Gastrocnemius medialis (tissue), 4 donors: ENCODE data around the gene FMN2.

ENCODE experiments used
- CTCF ChIP-seq, 5 experiments: fragments of 450-650 bp in 3 of 5; fragments of 200-600 bp in 2 of 5; sonication (generic) in 2 of 5; IDR thresholded peaks in 4 of 5; conservative IDR thresholded peaks in 1 of 5; 1 replicate in 4 of 5; 2 replicates in 1 of 5; pipeline ENCODE4 v1.5.1; 2016 to 2019; ENCODE audit warnings: antibody characterized with exemption in 5 of 5, mild to moderate bottlenecking in 3 of 5, moderate library complexity in 3 of 5
- POLR2A ChIP-seq, 2 donors: fragments of 450-650 bp; IDR thresholded peaks; one replicate each; pipeline ENCODE4 v1.6.1; 2017; ENCODE audit warnings: antibody characterized with exemption in 2 of 2, mild to moderate bottlenecking in 2 of 2, moderate library complexity in 2 of 2

- TF ChIP-seq POLR2A (IDR thresholded peaks at IDR 0.05), result no peak
- TF ChIP-seq CTCF (IDR thresholded peaks at IDR 0.05 in 4 of 5, conservative IDR thresholded peaks at IDR 0.05 in 1 of 5), result no peak
These were observed 190.6 kb downstream of the FMN2 start for GRCh38 chr1:240282061-240282830.
